Esophagus squamous epithelium (tissue), 5 donors: ENCODE results near the gene AGTR1. TPM values are rescaled to one million over a fixed set of nuclear protein-coding genes. Genes with fewer than 3 reads are reported as not detected.
"Not testable (repeated sequence)": the region's sequence is repeated elsewhere in the genome, so short reads cannot be mapped to it uniquely, and the experiment has no call there.

Experiments used
- DNase-seq: peaks from one replicate; lab custom pipeline; 2025; lab: John Stamatoyannopoulos, UW
- H3K27ac ChIP-seq, 4 donors: fragments of 200-600 bp; sonication (generic); one replicate each; pipeline ENCODE4 v1.5.1; 2016 to 2019; ENCODE audit warnings: mild to moderate bottlenecking in 1 of 4
- H3K27me3 ChIP-seq, 4 donors: fragments of 200-600 bp; sonication (generic); 1 replicate in 3 of 4; 2 replicates in 1 of 4; pipeline versions ENCODE4 v1.5.1 to v1.6.0; 2017 to 2021; ENCODE audit warnings: antibody characterized with exemption in 1 of 4
- H3K36me3 ChIP-seq, 3 donors: fragments of 200-600 bp; sonication (generic); one replicate each; pipeline ENCODE4 v1.5.1; 2016 to 2019
- H3K4me1 ChIP-seq, 3 donors: fragments of 200-600 bp; sonication (generic); one replicate each; pipeline ENCODE4 v1.5.1; 2017 to 2019
- H3K4me3 ChIP-seq, 4 donors: fragments of 200-600 bp; sonication (generic); 1 replicate in 3 of 4; 2 replicates in 1 of 4; pipeline ENCODE4 v1.5.1; 2016 to 2019; ENCODE audit warnings: mild to moderate bottlenecking in 2 of 4, moderate library complexity in 1 of 4
- H3K9me3 ChIP-seq, 3 donors: fragments of 200-600 bp; sonication (generic); one replicate each; pipeline ENCODE4 v1.5.1; 2016 to 2019
- POLR2A ChIP-seq, 4 donors: fragments of 450-650 bp; IDR thresholded peaks; one replicate each; pipeline ENCODE4 v1.6.1; 2017; ENCODE audit warnings: antibody characterized with exemption in 4 of 4, mild to moderate bottlenecking in 4 of 4, moderate library complexity in 3 of 4
- WGBS, 2 donors: methylation state at CpG; one replicate each; pipeline ENCODE4 v1.1.5; 2018; 5-methylcytosine and 5-hydroxymethylcytosine counted together
- intact Hi-C: fragments of 100-400 bp; cut with DNase I; formaldehyde crosslinking; loops from one replicate; pipeline ENCODE4 v1.15.0; 2022
- total RNA-seq, 4 donors: library from RNA; depleted of rRNA; stranded (reverse); fragments of >200 nt; gene quantifications; one replicate each; pipeline ENCODE4 v1.1.0, GENCODE V29; 2016
- TF ChIP-seq, protein P1 (sequence below), 6 experiments: fragments of 450-650 bp in 4 of 6; fragments of 200-600 bp in 2 of 6; sonication (generic) in 2 of 6; IDR thresholded peaks; one replicate each; pipeline ENCODE4 v1.5.1; 2016 to 2019; ENCODE audit warnings: antibody characterized with exemption in 6 of 6, mild to moderate bottlenecking in 4 of 6, moderate library complexity in 4 of 6
- donor health status: DM: yes; HTN: yes; CAD: no.

AGTR1 gene
- total RNA-seq, 4 donors from 2014 or later = 1.1 to 4.4 (median 4.4) TPM; not detected in 1

DNA sequence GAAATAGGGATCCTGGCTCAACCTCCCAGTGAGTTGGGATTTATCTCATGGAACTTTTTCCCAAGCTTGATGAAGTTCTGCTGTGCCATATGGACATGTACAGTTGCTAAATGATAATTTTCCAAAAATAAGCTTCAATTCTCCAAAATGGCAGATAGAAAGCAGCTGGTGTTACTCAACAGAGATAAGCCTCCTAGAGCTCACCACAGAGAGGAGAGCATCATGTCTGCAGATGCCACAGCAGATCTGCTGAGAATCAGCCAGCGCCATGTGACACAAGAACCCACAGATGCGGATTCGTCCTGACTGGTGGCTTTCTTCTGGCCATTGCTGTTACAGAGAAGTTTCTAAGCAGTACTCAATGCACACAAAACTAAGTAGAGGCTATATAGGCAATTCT, 50.6 kb downstream of the AGTR1 start:
- intact Hi-C loops = no loop called here
- Histone ChIP-seq H3K9me3 (no peaks in the 10 kb centered on the region), H3K4me1 (no peaks in the 10 kb centered on the region), H3K27ac (no peak overlapping the region), H3K36me3 (no peaks in the 10 kb centered on the region), H3K27me3 (no peaks in the 10 kb centered on the region), H3K4me3 (no peak overlapping the region)
- TF ChIP-seq POLR2A (IDR thresholded peaks at IDR 0.05) = no peak
- TF ChIP-seq, protein P1, sequence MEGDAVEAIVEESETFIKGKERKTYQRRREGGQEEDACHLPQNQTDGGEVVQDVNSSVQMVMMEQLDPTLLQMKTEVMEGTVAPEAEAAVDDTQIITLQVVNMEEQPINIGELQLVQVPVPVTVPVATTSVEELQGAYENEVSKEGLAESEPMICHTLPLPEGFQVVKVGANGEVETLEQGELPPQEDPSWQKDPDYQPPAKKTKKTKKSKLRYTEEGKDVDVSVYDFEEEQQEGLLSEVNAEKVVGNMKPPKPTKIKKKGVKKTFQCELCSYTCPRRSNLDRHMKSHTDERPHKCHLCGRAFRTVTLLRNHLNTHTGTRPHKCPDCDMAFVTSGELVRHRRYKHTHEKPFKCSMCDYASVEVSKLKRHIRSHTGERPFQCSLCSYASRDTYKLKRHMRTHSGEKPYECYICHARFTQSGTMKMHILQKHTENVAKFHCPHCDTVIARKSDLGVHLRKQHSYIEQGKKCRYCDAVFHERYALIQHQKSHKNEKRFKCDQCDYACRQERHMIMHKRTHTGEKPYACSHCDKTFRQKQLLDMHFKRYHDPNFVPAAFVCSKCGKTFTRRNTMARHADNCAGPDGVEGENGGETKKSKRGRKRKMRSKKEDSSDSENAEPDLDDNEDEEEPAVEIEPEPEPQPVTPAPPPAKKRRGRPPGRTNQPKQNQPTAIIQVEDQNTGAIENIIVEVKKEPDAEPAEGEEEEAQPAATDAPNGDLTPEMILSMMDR (IDR thresholded peaks at IDR 0.05) = no peak
- 61% methylated on average over 3 of the region's 3 CpGs for WGBS, 2 donors
- no peak for DNase-seq

DNA sequence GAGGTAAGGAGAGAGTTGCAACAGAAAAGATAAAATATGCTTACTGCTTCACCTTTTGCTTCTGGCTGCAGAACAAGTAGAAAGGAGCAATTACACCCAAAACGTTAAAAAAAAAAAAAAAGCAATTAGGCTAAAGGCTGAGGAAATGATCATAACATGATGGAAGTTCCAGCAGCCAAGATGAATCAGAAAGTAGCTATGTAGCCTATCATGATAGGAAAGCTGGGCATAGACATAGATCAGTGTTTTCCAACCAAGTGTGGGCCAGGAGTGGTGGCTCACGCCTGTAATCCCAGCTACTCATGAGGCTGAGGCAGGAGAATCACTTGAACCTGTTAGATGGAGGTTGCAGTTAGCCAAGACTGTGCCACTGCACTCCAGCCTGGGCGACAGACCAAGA, 52.6 kb downstream of the AGTR1 start:
- Histone ChIP-seq H3K36me3 (no peaks in the 10 kb centered on the region), H3K27me3 (no peaks in the 10 kb centered on the region), H3K27ac (no peak overlapping the region), H3K9me3 (no peaks in the 10 kb centered on the region), H3K4me3 (no peak overlapping the region), H3K4me1 (no peaks in the 10 kb centered on the region)
- WGBS, 2 donors = 48 to 50% methylated on average over 3 of the region's 3 CpGs
- intact Hi-C loops = no loop called here
- no peak for DNase-seq
- no peak for TF ChIP-seq POLR2A (IDR thresholded peaks at IDR 0.05)
- TF ChIP-seq, protein P1 (IDR thresholded peaks at IDR 0.05) = no peak

DNA sequence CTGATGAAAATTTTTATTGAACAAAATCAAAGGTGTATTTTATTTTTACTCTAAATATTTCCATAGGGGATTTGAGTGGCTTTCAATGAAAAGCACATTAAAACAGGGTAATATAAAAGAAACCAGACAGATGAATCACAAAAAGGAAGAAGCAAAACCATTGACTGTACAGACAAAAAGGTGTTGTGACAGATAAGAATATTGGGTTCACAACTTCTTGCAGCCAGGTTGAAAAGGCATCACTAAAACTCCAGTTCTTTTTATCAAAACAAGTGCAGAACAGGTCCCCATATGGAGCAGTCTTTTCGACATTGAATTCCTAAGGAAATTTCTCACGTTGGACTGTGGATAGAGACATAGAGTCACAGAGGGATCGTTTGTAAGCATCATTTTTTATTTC, 53.8 kb downstream of the AGTR1 start:
- H3K36me3 ChIP-seq = no peaks in the 10 kb centered on the region
- intact Hi-C loops = no loop called here
- no peaks in the 10 kb centered on the region for H3K4me1 ChIP-seq
- TF ChIP-seq, protein P1 (IDR thresholded peaks at IDR 0.05) = no peak
- TF ChIP-seq POLR2A (IDR thresholded peaks at IDR 0.05) = no peak
- no peak overlapping the region for H3K4me3 ChIP-seq
- 67 to 76% methylated on average over 3 of the region's 3 CpGs for WGBS, 2 donors
- no peaks in the 10 kb centered on the region for H3K9me3 ChIP-seq
- no peaks in the 10 kb centered on the region for H3K27me3 ChIP-seq
- DNase-seq = no peak
- no peak overlapping the region for H3K27ac ChIP-seq

DNA sequence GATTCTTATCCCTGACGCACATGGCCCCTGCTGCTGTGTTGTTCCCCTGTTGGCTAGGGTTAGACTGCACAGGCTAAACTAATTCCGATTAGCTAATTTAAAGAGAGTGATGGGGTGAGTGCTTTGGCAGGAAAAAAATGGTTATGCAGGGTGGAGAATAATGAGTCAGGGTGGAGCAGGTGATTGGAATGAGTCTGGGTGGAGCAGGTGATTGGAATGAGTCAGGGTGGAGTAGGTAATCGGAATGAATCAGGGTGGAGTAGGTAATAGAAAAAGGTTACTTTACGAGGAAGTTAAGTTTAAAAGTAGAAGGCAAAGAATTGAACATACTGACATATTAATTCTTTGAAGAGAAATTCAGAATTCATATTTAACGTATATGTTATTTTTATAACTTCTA, 55.7 kb downstream of the AGTR1 start:
- intact Hi-C loops, H3K27ac ChIP-seq, H3K4me3 ChIP-seq, H3K4me1 ChIP-seq, H3K27me3 ChIP-seq, DNase-seq, H3K9me3 ChIP-seq, H3K36me3 ChIP-seq: not testable (repeated sequence)
- 57 to 71% methylated on average over 5 of the region's 5 CpGs for WGBS, 2 donors

DNA sequence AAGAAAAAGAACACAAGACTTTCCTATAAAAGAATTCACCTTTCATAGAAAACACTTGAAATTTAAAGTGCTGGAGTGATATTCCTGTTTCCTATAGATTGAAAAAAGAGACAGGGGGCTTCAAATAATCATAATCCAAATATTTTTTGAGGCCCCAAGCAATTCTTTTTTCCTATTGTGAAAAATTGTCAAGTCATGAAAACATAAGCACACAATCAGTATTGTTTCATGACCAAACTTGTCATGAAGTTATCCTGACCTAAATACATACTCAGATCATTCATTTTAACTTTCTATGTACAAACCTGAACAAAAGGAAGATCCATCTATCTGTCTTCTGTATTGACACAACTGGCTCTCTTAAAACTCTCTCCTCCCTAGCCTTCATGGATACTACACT, 57.9 kb downstream of the AGTR1 start:
- H3K4me3 ChIP-seq = no peak overlapping the region
- H3K9me3 ChIP-seq = no peaks in the 10 kb centered on the region
- no peak for DNase-seq
- no peaks in the 10 kb centered on the region for H3K4me1 ChIP-seq
- intact Hi-C loops = no loop called here
- H3K27me3 ChIP-seq = no peaks in the 10 kb centered on the region
- TF ChIP-seq, protein P1 (IDR thresholded peaks at IDR 0.05) = no peak
- no peak for TF ChIP-seq POLR2A (IDR thresholded peaks at IDR 0.05)
- H3K27ac ChIP-seq = no peak overlapping the region
- H3K36me3 ChIP-seq = no peaks in the 10 kb centered on the region

DNA sequence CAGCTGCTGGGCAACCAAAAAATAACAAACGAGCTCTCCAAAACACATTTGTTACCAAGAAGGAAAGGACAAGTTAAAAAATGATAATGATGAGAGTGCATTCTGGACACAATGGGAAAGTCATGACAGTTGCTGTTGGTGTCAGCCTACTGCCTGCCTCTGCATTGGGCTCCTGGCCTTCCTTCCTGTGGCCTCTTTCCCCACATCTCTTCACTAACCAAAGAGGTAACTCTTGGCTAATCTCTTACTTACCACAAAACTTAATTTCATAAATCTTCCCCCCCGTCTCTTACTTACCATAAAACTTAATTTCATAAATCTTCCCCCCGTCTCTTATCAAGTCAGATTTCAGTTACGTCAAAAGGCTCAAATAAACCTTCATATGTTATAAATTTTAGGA, 58.6 kb downstream of the AGTR1 start:
- 67 to 68% methylated on average over 4 of the region's 4 CpGs for WGBS, 2 donors
- Histone ChIP-seq H3K9me3 (no peaks in the 10 kb centered on the region), H3K27me3 (no peaks in the 10 kb centered on the region), H3K4me1 (no peaks in the 10 kb centered on the region), H3K36me3 (no peaks in the 10 kb centered on the region), H3K27ac (no peak overlapping the region), H3K4me3 (no peak overlapping the region)
- intact Hi-C loops = no loop called here
- TF ChIP-seq, protein P1 (IDR thresholded peaks at IDR 0.05) = no peak
- no peak for TF ChIP-seq POLR2A (IDR thresholded peaks at IDR 0.05)
- DNase-seq = no peak
